HepG2 (cell line): ENCODE results near the gene BAG5. TPM values are rescaled to one million over a fixed set of nuclear protein-coding genes. Genes with fewer than 3 reads are reported as not detected.
A peak's percentile ranks its signal among the peaks of the same experiment; 100 is the strongest.

Experiments used
- EHMT2 ChIP-seq: fragments of 200-600 bp; sonication (generic); IDR thresholded peaks from 2 replicates; pipeline ENCODE4 v1.7.0; 2017; ENCODE audit warnings: antibody characterized with exemption, low read depth, low read length, borderline replicate concordance
- ESRRA ChIP-seq: sonication (generic); formaldehyde crosslinking; IDR thresholded peaks from 2 replicates; pipeline ENCODE4 v1.5.1; 2020; ENCODE audit warnings: mild to moderate bottlenecking, low read depth, missing genetic modification reagents
- GATAD2A ChIP-seq: IDR thresholded peaks from 2 replicates; pipeline ENCODE4 v1.6.1; 2016
- GMEB2 ChIP-seq: IDR thresholded peaks from 2 replicates; pipeline ENCODE4 v1.6.1; 2016; ENCODE audit warnings: missing biosample characterization, missing genetic modification reagents, low read depth
- JUN ChIP-seq: sonication (generic); formaldehyde crosslinking; IDR thresholded peaks from 2 replicates; pipeline ENCODE4 v1.4.0; 2020; ENCODE audit warnings: mild to moderate bottlenecking, missing genetic modification reagents
- KDM6A ChIP-seq: IDR thresholded peaks from 2 replicates; pipeline ENCODE4 v1.6.1; 2016; ENCODE audit warnings: low read depth
- NCOA2 ChIP-seq: sonication (generic); formaldehyde crosslinking; IDR thresholded peaks from 2 replicates; pipeline ENCODE4 v1.8.0; 2022; ENCODE audit warnings: inconsistent platforms
- NCOR1 ChIP-seq: fragments of 200-600 bp; sonication (generic); IDR thresholded peaks from 2 replicates; pipeline ENCODE4 v1.7.0; 2017; ENCODE audit warnings: antibody characterized with exemption, low read length, borderline replicate concordance
- NR2C2 ChIP-seq: sonication (generic); formaldehyde crosslinking; IDR thresholded peaks from 2 replicates; pipeline ENCODE4 v1.4.0; 2020; ENCODE audit warnings: missing genetic modification reagents, mild to moderate bottlenecking, moderate library complexity, borderline replicate concordance
- SAP130 ChIP-seq: IDR thresholded peaks from 2 replicates; pipeline ENCODE4 v1.6.1; 2016; ENCODE audit warnings: low read depth
- SOX13 ChIP-seq, 3 experiments: fragments of 450-650 bp in 1 of 3; sonication (generic) in 1 of 3; formaldehyde crosslinking in 1 of 3; IDR thresholded peaks in 2 of 3; conservative IDR thresholded peaks in 1 of 3; 2 replicates each; pipeline versions ENCODE4 v1.5.0 to v1.6.1; 2016 to 2020; ENCODE audit warnings: antibody characterized with exemption in 1 of 3, mild to moderate bottlenecking in 1 of 3, missing compliant biosample characterization in 1 of 3, missing genetic modification reagents in 1 of 3, moderate library complexity in 1 of 3
- SP4 ChIP-seq: sonication (generic); formaldehyde crosslinking; IDR thresholded peaks from 2 replicates; pipeline ENCODE4 v1.8.1; 2023; ENCODE audit warnings: mild to moderate bottlenecking, missing genetic modification reagents
- THYN1 ChIP-seq: sonication (generic); formaldehyde crosslinking; IDR thresholded peaks from 2 replicates; pipeline ENCODE4 v1.8.1; 2023; ENCODE audit warnings: low read depth, mild to moderate bottlenecking, moderate library complexity, missing genetic modification reagents, borderline replicate concordance
- ZNF225 ChIP-seq: sonication (generic); formaldehyde crosslinking; IDR thresholded peaks from 2 replicates; pipeline ENCODE4 v1.4.0; 2020; ENCODE audit warnings: mild to moderate bottlenecking, missing genetic modification reagents
- ZNF296 ChIP-seq: sonication (generic); formaldehyde crosslinking; conservative IDR thresholded peaks from 2 replicates; pipeline ENCODE4 v1.5.0; 2020; ENCODE audit warnings: mild to moderate bottlenecking, missing genetic modification reagents
- ZNF431 ChIP-seq: sonication (generic); formaldehyde crosslinking; IDR thresholded peaks from 2 replicates; pipeline ENCODE4 v1.9.0; 2022; ENCODE audit warnings: missing genetic modification reagents, low read depth, mild to moderate bottlenecking, borderline replicate concordance
- ZNF468 ChIP-seq: sonication (generic); formaldehyde crosslinking; IDR thresholded peaks from 2 replicates; pipeline ENCODE4 v1.8.0; 2022; ENCODE audit warnings: mild to moderate bottlenecking, moderate library complexity, missing genetic modification reagents
- ZNF546 ChIP-seq: sonication (generic); formaldehyde crosslinking; conservative IDR thresholded peaks from 2 replicates; pipeline ENCODE4 v1.8.1; 2023; ENCODE audit warnings: mild to moderate bottlenecking, missing genetic modification reagents
- ZNF556 ChIP-seq: sonication (generic); formaldehyde crosslinking; IDR thresholded peaks from 2 replicates; pipeline ENCODE4 v1.4.0; 2020; ENCODE audit warnings: mild to moderate bottlenecking, missing genetic modification reagents, borderline replicate concordance
- ZNF749 ChIP-seq: sonication (generic); formaldehyde crosslinking; IDR thresholded peaks from 2 replicates; pipeline ENCODE4 v1.8.0; 2022; ENCODE audit warnings: mild to moderate bottlenecking, missing genetic modification reagents, moderate library complexity, borderline replicate concordance
- ZNF883 ChIP-seq: sonication (generic); formaldehyde crosslinking; IDR thresholded peaks from 2 replicates; pipeline ENCODE4 v1.5.1; 2020; ENCODE audit warnings: mild to moderate bottlenecking, missing genetic modification reagents; ENCODE audit errors: not compliant biosample characterization
- polyA plus RNA-seq, 8 experiments: library from polyadenylated mRNA; depleted of rRNA in 3 of 8; stranded (reverse) in 7 of 8; unstranded in 1 of 8; fragments of >200 nt; fragmentation: Illumina TruSeq in 4 of 8; extraction: Trizol in 4 of 8; gene quantifications; 2 replicates each; pipeline versions ENCODE4 v1.2.1 to v1.2.3, GENCODE V29; 2011 to 2016; ENCODE audit warnings: low read depth in 4 of 8, missing spikeins in 1 of 8, mixed read lengths in 1 of 8; ENCODE audit not compliant: insufficient read depth in 1 of 8
- total RNA-seq, 5 experiments: library from RNA; depleted of rRNA; stranded (reverse); fragments of >200 nt; fragmentation: Illumina TruSeq; extraction: Trizol; gene quantifications; 2 replicates each; pipeline ENCODE4 v1.2.3, GENCODE V29; 2016; ENCODE audit warnings: low read depth in 1 of 5
- TF ChIP-seq, protein P1 (sequence below): IDR thresholded peaks from 2 replicates; pipeline ENCODE4 v1.6.1; 2016; ENCODE audit warnings: control low read depth
- TF ChIP-seq, protein P2 (sequence below): sonication (generic); formaldehyde crosslinking; IDR thresholded peaks from 2 replicates; pipeline ENCODE4 v1.8.0; 2022; ENCODE audit warnings: mild to moderate bottlenecking, missing genetic modification reagents, borderline replicate concordance
- TF ChIP-seq, protein P3 (sequence below): sonication (generic); IDR thresholded peaks from 2 replicates; pipeline ENCODE4 v1.6.1; 2016; ENCODE audit warnings: low read depth, borderline replicate concordance

The BAG5 gene
- total and polyA plus RNA-seq, 2 of the 13 experiments (the other 11 are each of a cell fraction or from before 2014, with no cell fraction given) = 3.5 to 21.0 TPM

DNA sequence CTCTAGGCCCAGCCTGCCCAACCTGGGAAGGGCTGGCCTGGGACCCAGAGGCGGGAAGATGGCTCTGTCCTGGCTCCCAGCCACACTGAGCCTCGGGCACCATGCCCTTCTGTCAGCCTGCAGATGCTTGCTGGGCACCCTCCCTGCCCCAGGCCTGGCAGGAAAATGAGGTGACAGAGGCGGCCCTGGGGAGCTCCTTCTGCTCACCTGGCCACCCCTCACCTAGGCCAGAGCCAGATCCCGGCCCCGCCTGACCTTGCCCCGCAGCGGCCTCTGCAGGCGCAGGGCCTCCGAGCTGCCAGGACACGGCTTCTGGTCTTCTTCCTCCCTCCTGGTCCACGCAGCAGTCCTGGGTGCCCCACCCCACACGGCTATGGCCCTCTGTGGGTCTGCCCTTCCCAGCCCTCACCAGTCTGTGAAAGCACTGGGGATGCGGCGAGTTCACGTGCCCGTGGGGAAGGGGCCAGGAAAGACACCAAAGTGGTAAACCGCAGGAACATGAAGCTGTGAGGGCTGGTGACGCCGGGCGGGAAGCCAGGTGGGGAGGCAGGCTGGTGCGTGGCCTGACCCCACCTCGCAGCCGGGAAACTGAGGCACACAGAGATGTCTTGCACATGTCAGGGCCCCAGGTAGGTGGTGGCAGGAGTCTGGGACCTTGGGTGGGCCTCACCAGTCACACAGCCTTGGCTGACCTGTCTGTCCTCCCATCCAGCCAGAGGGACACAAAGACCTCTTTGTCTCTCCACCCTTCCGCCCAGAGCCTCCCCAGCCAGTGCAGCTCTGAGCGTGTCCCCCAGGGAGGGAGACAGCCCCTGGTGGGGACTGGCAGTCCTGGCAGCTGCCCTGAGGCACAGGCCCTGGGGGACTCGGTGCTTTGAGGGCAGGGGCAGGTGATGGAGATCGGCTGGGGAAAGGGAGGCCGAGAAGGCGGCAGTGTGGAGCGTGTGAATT lies 12.8 kb downstream of the BAG5 start (continued):
- TF ChIP-seq NR2C2 (CRISPR knock-in tag) (no peak; the same call in 1 of the 2 replicates), ESRRA (0 out of 2 replicates have a peak, but pooled peaks have one; percentile 61), THYN1 (CRISPR knock-in tag) (no peak), KDM6A (no peak), ZNF468 (CRISPR knock-in tag) (no peak), ZNF883 (CRISPR knock-in tag) (peak; percentile 36), ZNF225 (CRISPR knock-in tag) (peak; percentile 35; the same call in 1 of the 2 replicates), GMEB2 (CRISPR knock-in tag) (no peak), JUN (CRISPR knock-in tag) (no peak), NCOA2 (CRISPR knock-in tag) (peak; percentile 10; the same call in 1 of the 2 replicates), SOX13 (IDR thresholded peaks at IDR 0.05) (no peak), SOX13 (CRISPR knock-in tag; conservative IDR thresholded peaks at IDR 0.05 in 1 of 2, IDR thresholded peaks at IDR 0.05 in 1 of 2) (peak in 1 of 2 experiments; percentile 22; a peak in 1 of 4 replicates), ZNF296 (CRISPR knock-in tag) (peak; percentile 70; the same call in 1 of the 2 replicates), NCOR1 (no peak; the same call in 1 of the 2 replicates), ZNF556 (CRISPR knock-in tag) (no peak), SAP130 (CRISPR knock-in tag) (peak; percentile 59; the same call in 1 of the 2 replicates), SP4 (peak; percentile 57; the same call in 1 of the 2 replicates), ZNF749 (CRISPR knock-in tag) (no peak), ZNF431 (CRISPR knock-in tag) (no peak), EHMT2 (no peak), GATAD2A (CRISPR knock-in tag) (peak; percentile 64), ZNF546 (CRISPR knock-in tag) (0 out of 2 replicates have a peak, but pooled peaks have one; percentile 58)
- TF ChIP-seq, protein P1, sequence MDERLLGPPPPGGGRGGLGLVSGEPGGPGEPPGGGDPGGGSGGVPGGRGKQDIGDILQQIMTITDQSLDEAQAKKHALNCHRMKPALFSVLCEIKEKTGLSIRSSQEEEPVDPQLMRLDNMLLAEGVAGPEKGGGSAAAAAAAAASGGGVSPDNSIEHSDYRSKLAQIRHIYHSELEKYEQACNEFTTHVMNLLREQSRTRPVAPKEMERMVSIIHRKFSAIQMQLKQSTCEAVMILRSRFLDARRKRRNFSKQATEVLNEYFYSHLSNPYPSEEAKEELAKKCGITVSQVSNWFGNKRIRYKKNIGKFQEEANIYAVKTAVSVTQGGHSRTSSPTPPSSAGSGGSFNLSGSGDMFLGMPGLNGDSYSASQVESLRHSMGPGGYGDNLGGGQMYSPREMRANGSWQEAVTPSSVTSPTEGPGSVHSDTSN (CRISPR knock-in tag) = no peak
- TF ChIP-seq, protein P2, sequence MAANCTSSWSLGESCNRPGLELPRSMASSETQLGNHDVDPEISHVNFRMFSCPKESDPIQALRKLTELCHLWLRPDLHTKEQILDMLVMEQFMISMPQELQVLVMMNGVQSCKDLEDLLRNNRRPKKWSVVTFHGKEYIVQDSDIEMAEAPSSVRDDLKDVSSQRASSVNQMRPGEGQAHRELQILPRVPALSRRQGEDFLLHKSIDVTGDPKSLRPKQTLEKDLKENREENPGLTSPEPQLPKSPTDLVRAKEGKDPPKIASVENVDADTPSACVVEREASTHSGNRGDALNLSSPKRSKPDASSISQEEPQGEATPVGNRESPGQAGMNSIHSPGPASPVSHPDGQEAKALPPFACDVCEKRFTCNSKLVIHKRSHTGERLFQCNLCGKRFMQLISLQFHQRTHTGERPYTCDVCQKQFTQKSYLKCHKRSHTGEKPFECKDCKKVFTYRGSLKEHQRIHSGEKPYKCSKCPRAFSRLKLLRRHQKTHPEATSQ (CRISPR knock-in tag) = no peak
- TF ChIP-seq, protein P3, sequence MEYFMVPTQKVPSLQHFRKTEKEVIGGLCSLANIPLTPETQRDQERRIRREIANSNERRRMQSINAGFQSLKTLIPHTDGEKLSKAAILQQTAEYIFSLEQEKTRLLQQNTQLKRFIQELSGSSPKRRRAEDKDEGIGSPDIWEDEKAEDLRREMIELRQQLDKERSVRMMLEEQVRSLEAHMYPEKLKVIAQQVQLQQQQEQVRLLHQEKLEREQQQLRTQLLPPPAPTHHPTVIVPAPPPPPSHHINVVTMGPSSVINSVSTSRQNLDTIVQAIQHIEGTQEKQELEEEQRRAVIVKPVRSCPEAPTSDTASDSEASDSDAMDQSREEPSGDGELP = no peak
